ENCODE results near the gene MRPL36.

DNA sequence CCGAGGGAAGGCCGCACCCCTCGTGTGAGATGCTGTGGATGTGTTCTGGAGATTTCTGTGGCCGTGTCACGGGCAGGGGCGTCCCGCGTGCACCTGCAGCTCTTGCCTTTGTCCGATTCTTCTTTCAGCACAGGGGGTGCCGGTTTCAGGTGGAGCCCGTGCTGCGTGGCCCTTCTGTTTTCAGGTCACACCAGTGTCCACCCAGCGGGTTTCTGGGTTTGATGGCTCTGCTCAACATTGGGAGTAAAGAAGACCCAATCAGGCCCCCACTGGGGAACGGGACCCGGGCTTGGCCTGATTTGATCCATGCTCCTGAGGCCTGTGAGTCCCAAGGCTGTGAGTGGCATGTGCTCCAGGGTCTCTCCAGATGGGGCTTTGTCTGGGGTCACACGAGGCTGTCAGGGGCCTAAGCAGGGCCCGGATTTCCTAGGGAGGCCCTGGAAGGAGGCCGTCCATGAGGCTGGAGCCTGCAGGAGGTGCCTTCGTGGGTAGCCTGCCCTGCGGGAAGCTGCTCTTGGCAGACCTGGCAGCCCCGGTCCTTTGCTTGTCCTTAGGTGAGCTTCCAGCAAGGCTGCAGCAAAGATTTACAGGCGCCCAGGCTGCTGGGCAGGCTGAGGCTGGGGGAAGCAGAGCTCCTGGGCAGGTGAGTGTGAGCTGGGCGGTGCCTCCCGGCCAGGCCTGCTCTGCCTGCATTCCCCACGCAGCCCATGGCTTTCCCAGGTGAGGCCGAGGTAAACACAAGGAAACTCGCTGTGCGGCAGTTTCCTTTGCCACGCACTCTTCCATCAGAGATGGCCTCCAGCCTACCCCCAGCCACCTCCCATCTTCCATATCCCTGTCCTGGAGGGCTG lies 12.8 kb downstream of the MRPL36 start:
- no peak for TF ChIP-seq POLR2A (IDR thresholded peaks at IDR 0.05)
- TF ChIP-seq EP300 (IDR thresholded peaks at IDR 0.05; ENCODE audit: low read depth) = no peak
- TF ChIP-seq, protein P1, sequence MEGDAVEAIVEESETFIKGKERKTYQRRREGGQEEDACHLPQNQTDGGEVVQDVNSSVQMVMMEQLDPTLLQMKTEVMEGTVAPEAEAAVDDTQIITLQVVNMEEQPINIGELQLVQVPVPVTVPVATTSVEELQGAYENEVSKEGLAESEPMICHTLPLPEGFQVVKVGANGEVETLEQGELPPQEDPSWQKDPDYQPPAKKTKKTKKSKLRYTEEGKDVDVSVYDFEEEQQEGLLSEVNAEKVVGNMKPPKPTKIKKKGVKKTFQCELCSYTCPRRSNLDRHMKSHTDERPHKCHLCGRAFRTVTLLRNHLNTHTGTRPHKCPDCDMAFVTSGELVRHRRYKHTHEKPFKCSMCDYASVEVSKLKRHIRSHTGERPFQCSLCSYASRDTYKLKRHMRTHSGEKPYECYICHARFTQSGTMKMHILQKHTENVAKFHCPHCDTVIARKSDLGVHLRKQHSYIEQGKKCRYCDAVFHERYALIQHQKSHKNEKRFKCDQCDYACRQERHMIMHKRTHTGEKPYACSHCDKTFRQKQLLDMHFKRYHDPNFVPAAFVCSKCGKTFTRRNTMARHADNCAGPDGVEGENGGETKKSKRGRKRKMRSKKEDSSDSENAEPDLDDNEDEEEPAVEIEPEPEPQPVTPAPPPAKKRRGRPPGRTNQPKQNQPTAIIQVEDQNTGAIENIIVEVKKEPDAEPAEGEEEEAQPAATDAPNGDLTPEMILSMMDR (IDR thresholded peaks at IDR 0.05) = no peak
- no peak for TF ChIP-seq POLR2AphosphoS5 (IDR thresholded peaks at IDR 0.05)
